H1 (cell line): ENCODE measurements around the gene PTPRD. TPM values are rescaled to one million over a fixed set of nuclear protein-coding genes. Genes with fewer than 3 reads are reported as not detected.

Experiments
- CTCF ChIA-PET: fragments of 300-600 bp; sonication (Branson Sonifier 250); formaldehyde crosslinking; loops from one replicate; lab custom pipeline; 2021; ENCODE audit not compliant: partially characterized antibody; lab: Charles Lee
- POLR2A ChIA-PET: fragments of 300-600 bp; sonication (Branson Sonifier 250); formaldehyde crosslinking; loops from one replicate; lab custom pipeline; 2021; ENCODE audit warnings: inconsistent platforms; ENCODE audit not compliant: partially characterized antibody; lab: Charles Lee
- DNase-seq, 2 experiments: peaks; one replicate each; pipeline versions ENCODE4 v3.0.0 to v3.0.0-alpha.2; 2010 to 2022; ENCODE audit warnings: low spot score in 2 of 2, low read depth in 1 of 2, mixed read lengths in 1 of 2
- FAIRE-seq: peaks from 2 replicates; lab custom pipeline; 2011; peaks lifted over from hg19 to GRCh38; lab: Jason Lieb, UNC
- H2AFZ ChIP-seq: 2 replicates; pipeline ENCODE4 v1.8.1; 2012; ENCODE audit warnings: low read length, inconsistent platforms
- H2AK5ac ChIP-seq: 2 replicates; pipeline ENCODE4 v1.6.1; 2013; ENCODE audit warnings: low read depth, low read length
- H2BK120ac ChIP-seq: replicated peaks from 2 replicates; pipeline ENCODE3; 2013; ENCODE audit warnings: low read depth, low read length, inconsistent platforms
- H2BK12ac ChIP-seq: 2 replicates; pipeline ENCODE4 v1.6.1; 2013; ENCODE audit warnings: low read depth, low read length
- H2BK15ac ChIP-seq: 2 replicates; pipeline ENCODE4 v1.6.1; 2013; ENCODE audit warnings: low read length
- H2BK20ac ChIP-seq: 2 replicates; pipeline ENCODE4 v1.6.1; 2013; ENCODE audit warnings: low read length
- H2BK5ac ChIP-seq: 2 replicates; pipeline ENCODE4 v1.6.1; 2013; ENCODE audit warnings: low read depth, low read length
- H3K14ac ChIP-seq: 2 replicates; pipeline ENCODE4 v1.6.1; 2013; ENCODE audit warnings: inconsistent platforms; ENCODE audit not compliant: insufficient read length
- H3K18ac ChIP-seq: 2 replicates; pipeline ENCODE4 v1.6.1; 2013; ENCODE audit warnings: low read length; ENCODE audit errors: extremely low read depth
- H3K23ac ChIP-seq: 2 replicates; pipeline ENCODE4 v1.6.1; 2013; ENCODE audit warnings: inconsistent platforms; ENCODE audit not compliant: insufficient read length
- H3K23me2 ChIP-seq: 2 replicates; pipeline ENCODE4 v1.6.1; 2013; ENCODE audit warnings: low read depth, low read length
- H3K27ac ChIP-seq: 2 replicates; pipeline ENCODE4 v1.6.1; 2011; ENCODE audit warnings: low read depth, low read length, inconsistent platforms
- H3K27me3 ChIP-seq, 4 experiments: replicated peaks in 1 of 4; 1 replicate in 1 of 4; 2 replicates in 3 of 4; pipeline versions ENCODE4 v1.6.1 to v1.8.1; 2011 to 2013; ENCODE audit warnings: low read length in 3 of 4, mild to moderate bottlenecking in 3 of 4, inconsistent platforms in 2 of 4, mixed read lengths in 2 of 4, moderate library complexity in 1 of 4; ENCODE audit not compliant: control insufficient read depth in 3 of 4, insufficient read depth in 3 of 4; ENCODE audit errors: extremely low read depth in 1 of 4
- H3K36me3 ChIP-seq, 4 experiments: 2 replicates each; pipeline versions ENCODE4 v1.6.1 to v1.8.1; 2011 to 2013; ENCODE audit warnings: mild to moderate bottlenecking in 4 of 4, low read length in 3 of 4, moderate library complexity in 2 of 4, control low read depth in 1 of 4, inconsistent platforms in 1 of 4; ENCODE audit not compliant: insufficient read depth in 4 of 4, control insufficient read depth in 2 of 4
- H3K4ac ChIP-seq: replicated peaks from 2 replicates; pipeline ENCODE3; 2013; ENCODE audit warnings: low read length, low read depth, mixed read lengths, inconsistent platforms; ENCODE audit not compliant: insufficient read length
- H3K4me1 ChIP-seq, 4 experiments: replicated peaks in 1 of 4; 1 replicate in 1 of 4; 2 replicates in 3 of 4; pipeline versions ENCODE4 v1.6.1 to v1.8.1; 2011 to 2013; ENCODE audit warnings: low read length in 3 of 4, inconsistent platforms in 2 of 4, mixed read lengths in 1 of 4; ENCODE audit not compliant: insufficient read depth in 4 of 4, control insufficient read depth in 3 of 4
- H3K4me2 ChIP-seq, 2 experiments: 2 replicates each; pipeline versions ENCODE4 v1.6.1 to v1.8.1; 2011 to 2013; ENCODE audit warnings: low read depth in 2 of 2, low read length in 2 of 2, control low read depth in 1 of 2, inconsistent platforms in 1 of 2, mild to moderate bottlenecking in 1 of 2; ENCODE audit not compliant: insufficient read depth in 1 of 2
- H3K4me3 ChIP-seq, 4 experiments: fragments of 200-600, 300-600 bp in 1 of 4; sonication (generic), shearing (Covaris generic), sonication (Bioruptor Twin) in 1 of 4; 2 replicates each; pipeline versions ENCODE4 v1.5.1 to v1.8.1; 2011 to 2016; ENCODE audit warnings: low read length in 4 of 4, low read depth in 3 of 4, control low read depth in 2 of 4, inconsistent platforms in 2 of 4, mild to moderate bottlenecking in 2 of 4, mixed read lengths in 1 of 4, moderate library complexity in 1 of 4; ENCODE audit not compliant: insufficient read depth in 2 of 4; ENCODE audit errors: extremely low read depth in 1 of 4
- H3K56ac ChIP-seq: replicated peaks from 2 replicates; pipeline ENCODE3; 2013; ENCODE audit warnings: low read depth, mild to moderate bottlenecking, mixed read lengths, low read length, inconsistent platforms; ENCODE audit not compliant: insufficient read length
- H3K79me1 ChIP-seq: 2 replicates; pipeline ENCODE4 v1.6.1; 2013; ENCODE audit warnings: low read depth, low read length, control low read depth
- H3K79me2 ChIP-seq, 2 experiments: 2 replicates each; pipeline versions ENCODE4 v1.6.1 to v1.8.1; 2012 to 2013; ENCODE audit warnings: low read length in 2 of 2, mild to moderate bottlenecking in 2 of 2, inconsistent platforms in 1 of 2; ENCODE audit not compliant: insufficient read depth in 2 of 2, control insufficient read depth in 1 of 2
- H3K9ac ChIP-seq, 4 experiments: replicated peaks in 1 of 4; 1 replicate in 1 of 4; 2 replicates in 3 of 4; pipeline versions ENCODE4 v1.6.1 to v1.8.1; 2011 to 2013; ENCODE audit warnings: low read depth in 3 of 4, low read length in 3 of 4, control low read depth in 2 of 4, mild to moderate bottlenecking in 2 of 4, moderate library complexity in 2 of 4, inconsistent platforms in 1 of 4; ENCODE audit errors: extremely low read depth in 1 of 4
- H3K9me3 ChIP-seq, 2 experiments: 2 replicates each; pipeline versions ENCODE4 v1.6.1 to v1.8.1; 2012 to 2013; ENCODE audit warnings: mild to moderate bottlenecking in 2 of 2, moderate library complexity in 2 of 2, control low read depth in 1 of 2, inconsistent platforms in 1 of 2, low read depth in 1 of 2, low read length in 1 of 2, mixed read lengths in 1 of 2; ENCODE audit not compliant: insufficient read depth in 2 of 2
- H4K20me1 ChIP-seq, 2 experiments: replicated peaks in 1 of 2; 2 replicates each; pipeline versions ENCODE3 to v1.8.1; 2011 to 2013; ENCODE audit warnings: inconsistent platforms in 2 of 2, low read length in 2 of 2, mild to moderate bottlenecking in 1 of 2; ENCODE audit not compliant: insufficient read depth in 2 of 2, control insufficient read depth in 1 of 2
- H4K5ac ChIP-seq: 2 replicates; pipeline ENCODE4 v1.6.1; 2013; ENCODE audit warnings: low read length, low read depth, mixed read lengths, inconsistent platforms; ENCODE audit not compliant: insufficient read length
- H4K8ac ChIP-seq: 2 replicates; pipeline ENCODE4 v1.8.0; 2013; ENCODE audit warnings: mild to moderate bottlenecking, moderate library complexity, low read length, inconsistent platforms; ENCODE audit not compliant: insufficient read depth; ENCODE audit errors: extremely low read depth
- H4K91ac ChIP-seq: replicated peaks from 2 replicates; pipeline ENCODE3; 2013; ENCODE audit warnings: low read length, mixed read lengths, inconsistent platforms; ENCODE audit not compliant: insufficient read length
- CHD1 ChIP-seq: IDR thresholded peaks from 2 replicates; pipeline ENCODE4 v1.6.1; 2012; ENCODE audit warnings: low read depth, low read length, improper control_type of control experiment
- CHD2 ChIP-seq: IDR thresholded peaks from 2 replicates; pipeline ENCODE4 v1.6.1; 2012; ENCODE audit warnings: low read length, improper control_type of control experiment
- HDAC2 ChIP-seq, 2 experiments: fragments of 300-600 bp in 1 of 2; sonication (generic) in 1 of 2; IDR thresholded peaks; 2 replicates each; pipeline ENCODE4 v1.6.1; 2011 to 2012; ENCODE audit warnings: low read depth in 2 of 2, low read length in 2 of 2, mild to moderate bottlenecking in 2 of 2, moderate library complexity in 2 of 2, borderline replicate concordance in 1 of 2, inconsistent platforms in 1 of 2
- POLR2A ChIP-seq, 2 experiments: IDR thresholded peaks; 1 replicate in 1 of 2; 2 replicates in 1 of 2; pipeline ENCODE4 v1.6.1; 2011; ENCODE audit warnings: low read depth in 2 of 2, low read length in 2 of 2, mild to moderate bottlenecking in 2 of 2; ENCODE audit errors: control extremely low read depth in 1 of 2
- POLR2AphosphoS5 ChIP-seq: IDR thresholded peaks from 2 replicates; pipeline ENCODE4 v1.6.1; 2011; ENCODE audit warnings: low read depth, low read length
- SRF ChIP-seq: IDR thresholded peaks from 2 replicates; pipeline ENCODE4 v1.6.1; 2011; ENCODE audit warnings: mild to moderate bottlenecking, low read depth, low read length, moderate library complexity
- TAF1 ChIP-seq: IDR thresholded peaks from 2 replicates; pipeline ENCODE4 v1.6.1; 2011; ENCODE audit warnings: mild to moderate bottlenecking, low read depth, low read length
- TCF12 ChIP-seq: IDR thresholded peaks from 2 replicates; pipeline ENCODE4 v1.6.1; 2011; ENCODE audit warnings: low read depth, mild to moderate bottlenecking, low read length
- TEAD4 ChIP-seq: IDR thresholded peaks from 2 replicates; pipeline ENCODE4 v1.6.1; 2012; ENCODE audit warnings: low read depth, low read length, inconsistent platforms, mixed read lengths
- WGBS, 2 experiments: shearing (Covaris generic) in 1 of 2; methylation state at CpG; one replicate each; pipeline versions ENCODE4 v1.1.6 to v1.1.7; 2013 to 2015; ENCODE audit warnings: low lambda C conversion rate in 2 of 2, mixed read lengths in 2 of 2, inconsistent platforms in 1 of 2, low coverage in 1 of 2, missing lambda C conversion rate in 1 of 2; ENCODE audit not compliant: insufficient replicate concordance in 2 of 2, insufficient coverage in 1 of 2, insufficient read length in 1 of 2; ENCODE audit errors: extremely low coverage in 1 of 2, missing lambda C conversion rate in 1 of 2; 5-methylcytosine and 5-hydroxymethylcytosine counted together
- polyA plus RNA-seq, 7 experiments: library from polyadenylated mRNA; depleted of rRNA in 3 of 7; stranded (reverse) in 5 of 7; unstranded in 2 of 7; fragments of >200 nt in 5 of 7; fragments of 200-250 nt in 2 of 7; gene quantifications; 1 replicate in 5 of 7; 2 replicates in 1 of 7; 4 replicates in 1 of 7; pipeline versions ENCODE4 v1.2.1 to v1.2.3, GENCODE V29; 2011 to 2013; ENCODE audit warnings: missing spikeins in 2 of 7, mixed read lengths in 2 of 7
- total RNA-seq: library from RNA; stranded (reverse); fragmentation: NEBNext Ultra II Directional; extraction: Animal tissue kit (Norgen Biotek cat#: 25700); gene quantifications from 2 replicates; pipeline ENCODE4 v1.2.1, GENCODE V29; 2021
- TF ChIP-seq, protein P1 (sequence below): IDR thresholded peaks from 2 replicates; pipeline ENCODE4 v1.6.1; 2011; ENCODE audit warnings: low read length, improper control_type of control experiment

The PTPRD gene
- total and polyA plus RNA-seq, 2 of the 8 experiments (the other 6 are each of a cell fraction or from before 2014, with no cell fraction given), result 17.2 to 77.0 TPM

DNA sequence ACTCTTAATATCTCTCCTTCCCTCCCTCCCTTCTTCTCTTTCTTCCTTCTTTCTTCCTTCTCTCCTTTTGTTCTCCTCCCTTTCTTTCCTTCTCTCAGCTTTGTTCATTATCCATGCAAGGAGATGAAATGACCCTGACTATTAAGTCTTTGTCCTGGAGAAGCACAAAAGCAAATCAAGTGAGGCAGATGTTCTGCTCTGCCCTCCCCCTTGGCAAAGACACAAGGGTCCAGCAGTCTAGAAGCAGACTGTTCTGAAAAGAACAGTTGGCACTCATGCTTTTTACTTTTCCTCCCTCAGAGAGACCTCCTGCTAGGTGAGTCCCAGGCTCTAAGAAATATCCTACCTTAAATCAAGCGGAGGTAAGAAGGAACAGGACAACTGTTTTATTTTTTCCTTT, 1745.7 kb downstream of the PTPRD start:
- Histone ChIP-seq H3K4me3 (no peak overlapping the region), H3K27me3 (no peaks in the 10 kb centered on the region), H3K9ac (no peak overlapping the region), H3K18ac (no peak overlapping the region), H3K4ac (no peak overlapping the region), H2BK12ac (no peak overlapping the region), H3K36me3 (no peaks in the 10 kb centered on the region), H3K14ac (no peak overlapping the region), H3K4me2 (no peak overlapping the region), H3K79me1 (no peaks in the 10 kb centered on the region), H2BK20ac (no peak overlapping the region), H2AK5ac (no peak overlapping the region), H3K27ac (no peak overlapping the region), H3K56ac (no peak overlapping the region), H4K8ac (no peak overlapping the region), H4K5ac (no peak overlapping the region), H3K79me2 (no peaks in the 10 kb centered on the region), H4K20me1 (no peaks in the 10 kb centered on the region), H2AFZ (no peak overlapping the region), H3K23ac (no peak overlapping the region), H2BK15ac (no peak overlapping the region), H3K9me3 (no peaks in the 10 kb centered on the region), H3K23me2 (no peaks in the 10 kb centered on the region), H3K4me1 (peaks cover 0 to 6% (median 0%) of the 10 kb centered on the region in 4 experiments; a peak in 2 of 7 replicates), H4K91ac (no peak overlapping the region), H2BK120ac (no peak overlapping the region), H2BK5ac (no peak overlapping the region)
- WGBS, 2 experiments, result 82% methylated on average over 1 of the region's 1 CpG; no CpG with 5 or more reads in 1 of the 2 experiments
- TF ChIP-seq POLR2AphosphoS5 (no peak), HDAC2 (IDR thresholded peaks at IDR 0.05; ENCODE audit: borderline replicate concordance in 1 of 2, low read depth in 2 of 2, low read length in 2 of 2) (no peak), CHD2 (no peak), TAF1 (no peak), CHD1 (no peak), SRF (no peak), TEAD4 (no peak), TCF12 (no peak), POLR2A (IDR thresholded peaks at IDR 0.05; ENCODE audit: control extremely low read depth in 1 of 2, low read depth in 2 of 2, low read length in 2 of 2) (no peak)
- TF ChIP-seq, protein P1, sequence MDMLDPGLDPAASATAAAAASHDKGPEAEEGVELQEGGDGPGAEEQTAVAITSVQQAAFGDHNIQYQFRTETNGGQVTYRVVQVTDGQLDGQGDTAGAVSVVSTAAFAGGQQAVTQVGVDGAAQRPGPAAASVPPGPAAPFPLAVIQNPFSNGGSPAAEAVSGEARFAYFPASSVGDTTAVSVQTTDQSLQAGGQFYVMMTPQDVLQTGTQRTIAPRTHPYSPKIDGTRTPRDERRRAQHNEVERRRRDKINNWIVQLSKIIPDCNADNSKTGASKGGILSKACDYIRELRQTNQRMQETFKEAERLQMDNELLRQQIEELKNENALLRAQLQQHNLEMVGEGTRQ, result no peak
- FAIRE-seq (no peak), DNase-seq (no peak)
- POLR2A ChIA-PET, result no interaction called here
- CTCF ChIA-PET, result no interaction called here
